Kidney epithelial cell (primary cell): Measurements from ENCODE around the gene HLA-E. TPM values are rescaled to one million over a fixed set of nuclear protein-coding genes. Genes with fewer than 3 reads are reported as not detected.
"Not testable (repeated sequence)": the region's sequence is repeated elsewhere in the genome, so short reads cannot be mapped to it uniquely, and the experiment has no call there.

ENCODE experiments used
- DNase-seq: peaks from one replicate; pipeline ENCODE4 v3.0.0-alpha.2; 2010; ENCODE audit warnings: low read depth
- H3K27me3 ChIP-seq: 2 replicates; pipeline ENCODE4 v1.6.0; 2011; ENCODE audit warnings: low read length; ENCODE audit not compliant: control insufficient read depth, insufficient read depth
- H3K36me3 ChIP-seq: 2 replicates; pipeline ENCODE4 v1.5.1; 2011; ENCODE audit warnings: low read length; ENCODE audit not compliant: control insufficient read depth, insufficient read depth
- H3K4me3 ChIP-seq: 2 replicates; pipeline ENCODE4 v1.5.1; 2011; ENCODE audit warnings: low read depth, mild to moderate bottlenecking, control low read depth, low read length
- CTCF ChIP-seq: IDR thresholded peaks from 2 replicates; pipeline ENCODE4 v1.5.1; 2011; ENCODE audit warnings: mild to moderate bottlenecking, moderate library complexity, low read length, control low read depth, inconsistent platforms; ENCODE audit not compliant: insufficient read depth, poor library complexity, severe bottlenecking
- total RNA-seq: library from RNA; depleted of rRNA; stranded (reverse); fragments of >200 nt; gene quantifications from 2 replicates; pipeline ENCODE4 v1.2.3, GENCODE V29; 2015

HLA-E gene
- total RNA-seq, 1 donor from 2014 or later, result 109 TPM

GRCh38 chr6:30483677-30484279, 5.5 kb upstream of the HLA-E start:
- TF ChIP-seq CTCF, result peak; percentile 51
- no peak for DNase-seq

GRCh38 chr6:30485236-30485635, 4.1 kb upstream of the HLA-E start:
- DNase-seq, result no peak
- Histone ChIP-seq H3K27me3 (peaks cover 24% of the 10 kb centered on the region), H3K36me3 (no peaks in the 10 kb centered on the region), H3K4me3 (no peak overlapping the region)
- no peak for TF ChIP-seq CTCF

More at GRCh38 chr6:30483677-30484279, 5.5 kb upstream of the HLA-E start:
- Histone ChIP-seq H3K36me3 (no peaks in the 10 kb centered on the region), H3K27me3 (peaks cover 26% of the 10 kb centered on the region), H3K4me3 (no peak overlapping the region)

GRCh38 chr6:30487926-30488325, 1.4 kb upstream of the HLA-E start:
- Histone ChIP-seq H3K27me3 (peaks cover 5% of the 10 kb centered on the region), H3K4me3 (no peak overlapping the region), H3K36me3 (peaks cover 4% of the 10 kb centered on the region)
- TF ChIP-seq CTCF, result no peak
- DNase-seq, result no peak

GRCh38 chr6:30488697-30489080, 620 bp upstream of the HLA-E start:
- not testable (repeated sequence) for H3K36me3 ChIP-seq, DNase-seq, H3K27me3 ChIP-seq, H3K4me3 ChIP-seq

- TF ChIP-seq CTCF, result no peak
- Histone ChIP-seq H3K4me3 (peak overlapping the region; percentile 92), H3K27me3 (no peaks in the 10 kb centered on the region), H3K36me3 (peaks cover 4% of the 10 kb centered on the region)
- no peak for DNase-seq
These were observed 942 bp downstream of the HLA-E start for GRCh38 chr6:30490026-30490876.

GRCh38 chr6:30491291-30491953, 2.1 kb downstream of the HLA-E start:
- H3K4me3 ChIP-seq, H3K36me3 ChIP-seq, H3K27me3 ChIP-seq, DNase-seq: not testable (repeated sequence)
